Left kidney (tissue), 2 donors: ENCODE results near the gene TMLHE. TPM values are rescaled to one million over a fixed set of nuclear protein-coding genes. Genes with fewer than 3 reads are reported as not detected.
"Not testable (repeated sequence)": the region's sequence is repeated elsewhere in the genome, so short reads cannot be mapped to it uniquely, and the experiment has no call there.

Experiments
- DNase-seq: peaks from one replicate; pipeline ENCODE4 v3.0.0-alpha.2; 2013
- polyA plus RNA-seq: library from polyadenylated mRNA; unstranded; fragments of 120-200 nt; gene quantifications from one replicate; pipeline ENCODE4 v1.2.1, GENCODE V29; 2013; ENCODE audit not compliant: insufficient read length

The TMLHE gene
- polyA plus RNA-seq, 1 donor = 29.1 TPM

DNA sequence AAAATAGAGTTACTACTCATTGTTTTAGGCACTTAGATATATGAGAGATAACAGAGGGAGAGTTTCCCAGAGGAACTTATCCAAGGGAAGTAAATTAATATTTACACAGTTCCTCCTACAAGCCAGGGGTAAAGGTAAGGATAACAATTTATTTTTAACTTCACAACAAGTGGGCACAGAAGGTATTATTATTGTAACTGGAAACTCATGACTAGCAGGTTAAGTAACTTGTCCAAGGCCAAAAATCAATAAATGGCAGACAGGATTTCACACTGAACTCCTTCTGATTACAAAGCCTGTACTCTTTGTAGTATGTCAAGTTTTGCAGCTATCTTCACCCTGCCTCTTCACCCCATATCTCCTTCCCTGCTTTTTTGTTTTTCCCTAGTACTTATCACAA, 107.5 kb downstream of the TMLHE start:
- DNase-seq = no peak

DNA sequence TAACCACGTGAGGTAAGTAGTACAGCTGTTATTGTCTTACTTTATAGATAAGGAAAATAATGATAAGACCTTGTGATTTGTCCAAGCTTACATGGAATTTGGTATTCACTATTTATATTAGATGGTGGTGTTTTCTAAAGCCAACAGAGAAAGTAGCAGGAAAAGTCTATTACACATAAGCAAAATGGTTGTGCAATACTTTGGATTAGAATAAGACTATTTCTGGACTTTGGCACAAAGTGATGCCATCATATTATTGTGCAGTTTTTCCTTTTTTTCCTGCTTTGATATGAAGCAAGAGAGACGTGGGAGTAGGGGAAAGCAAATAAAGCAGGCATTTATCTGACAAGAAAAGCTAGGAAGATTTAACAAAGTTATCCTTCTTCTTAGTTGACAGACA, 117.6 kb downstream of the TMLHE start:
- DNase-seq = not testable (repeated sequence)

DNA sequence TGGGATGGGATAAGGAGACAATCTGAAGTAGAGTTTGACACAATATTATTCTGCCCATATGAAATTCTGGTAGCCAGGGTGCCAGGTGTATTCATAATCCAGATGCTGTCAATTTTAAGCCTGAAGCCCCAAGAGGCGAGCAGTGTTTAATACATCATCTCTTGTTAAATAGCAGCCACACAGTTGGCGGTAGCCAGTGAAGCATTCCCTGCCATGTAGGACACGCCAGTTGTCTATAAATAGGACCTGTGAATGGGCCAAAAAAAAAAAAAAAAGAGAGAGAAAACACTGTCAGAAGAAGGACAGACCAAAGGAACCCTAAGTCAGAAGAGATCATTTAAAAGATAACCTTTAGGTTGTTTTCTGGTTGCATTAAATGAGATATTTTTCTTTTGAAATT, 121.3 kb downstream of the TMLHE start:
- DNase-seq = not testable (repeated sequence)

DNA sequence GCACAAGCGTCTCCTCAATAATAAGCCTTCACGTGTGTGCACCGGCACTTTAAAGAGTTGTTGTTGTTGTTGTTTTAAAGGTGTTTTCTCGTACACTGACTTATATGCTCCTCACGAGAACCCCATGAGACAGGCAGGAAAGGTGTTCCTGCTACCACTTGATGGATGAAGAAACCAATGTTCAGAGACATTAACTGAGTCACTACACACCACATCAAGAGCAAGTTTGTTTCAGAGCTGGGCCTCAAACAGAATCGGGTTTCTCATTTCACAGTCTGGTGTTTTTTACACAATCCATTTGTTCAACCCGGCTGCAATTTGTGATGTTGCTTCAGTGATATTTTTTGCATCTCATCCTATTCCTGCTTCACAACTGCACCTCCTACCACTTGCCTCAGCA, 135.6 kb downstream of the TMLHE start:
- DNase-seq = not testable (repeated sequence)

DNA sequence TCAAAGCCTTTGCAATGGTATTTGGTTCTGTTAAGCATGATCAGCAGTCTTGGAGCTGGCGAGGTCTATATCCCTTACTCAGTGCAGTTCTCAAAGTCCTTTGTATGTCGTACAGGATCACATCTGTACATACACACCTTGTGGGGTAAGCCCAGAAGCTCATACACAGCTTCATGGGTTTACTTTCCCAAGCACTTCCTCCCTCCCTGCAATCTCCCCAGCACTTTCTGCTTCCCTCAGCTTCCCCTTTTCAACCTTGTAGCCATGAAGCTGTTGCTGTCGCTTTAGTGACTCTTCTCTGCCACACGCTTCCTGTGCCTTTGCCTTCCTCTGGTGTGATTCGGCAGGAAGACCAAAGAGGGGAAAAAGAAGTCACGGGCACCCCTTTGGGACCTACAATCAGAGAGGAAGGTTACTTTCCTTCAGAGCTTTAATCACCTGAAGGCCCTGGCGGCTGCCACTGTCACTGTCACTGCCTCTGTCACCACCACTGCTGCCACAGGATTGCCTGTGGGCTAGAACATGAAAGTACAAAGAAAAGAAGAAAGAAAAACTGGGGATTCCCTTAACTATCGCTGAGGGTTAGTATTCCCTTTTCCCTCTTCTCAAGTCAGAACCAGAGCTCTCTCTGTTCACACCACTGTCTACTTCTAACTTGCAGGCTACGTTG, 146.3 kb downstream of the TMLHE start:
- DNase-seq = not testable (repeated sequence)

DNA sequence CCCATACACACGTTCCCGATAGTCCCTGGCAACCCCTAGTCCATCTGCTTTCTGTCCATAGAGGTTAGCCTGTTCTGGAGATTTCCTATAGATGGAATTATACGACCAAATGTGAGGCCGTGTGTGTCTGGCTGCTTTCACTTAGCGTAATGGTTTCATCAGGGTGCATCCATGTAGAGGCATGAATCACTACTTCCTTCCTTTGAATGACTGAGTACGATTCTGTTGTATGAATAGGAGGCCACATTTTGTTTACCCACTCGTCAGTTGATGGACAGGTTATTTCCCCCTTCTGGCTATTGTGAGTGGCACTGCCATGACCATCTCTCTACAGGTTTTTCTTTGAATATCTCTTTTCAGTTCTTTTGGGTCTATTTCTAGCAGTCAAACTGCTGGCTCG, 152.3 kb downstream of the TMLHE start:
- DNase-seq = not testable (repeated sequence)

DNA sequence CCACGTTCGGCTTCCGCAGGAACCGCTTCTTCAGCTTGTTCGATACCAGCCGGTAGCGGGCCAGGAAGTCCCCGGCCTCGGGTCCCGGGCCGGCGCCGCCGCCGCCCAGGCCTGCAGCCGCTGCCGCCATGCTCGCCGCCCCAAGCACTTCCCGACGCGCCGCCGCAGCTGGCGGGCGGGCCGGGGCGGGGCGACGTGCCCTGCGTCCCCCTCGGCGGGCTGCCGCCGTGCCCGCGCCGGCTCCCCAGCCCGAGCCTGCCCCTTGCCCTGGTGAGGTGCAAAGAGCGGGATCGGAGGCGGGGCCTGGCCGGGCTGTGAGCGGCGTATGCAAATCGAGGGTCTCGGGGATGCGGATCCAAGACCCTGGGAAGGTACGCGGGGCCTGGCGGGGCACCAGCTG, 154.3 kb downstream of the TMLHE start, which contains the start of gene F8A3:
Gene F8A3, minus strand, starts transcription at position 150 of the 400 bp plus-strand sequence. Its CDS starts 20 bp downstream, at position 130.
- DNase-seq = not testable (repeated sequence)

DNA sequence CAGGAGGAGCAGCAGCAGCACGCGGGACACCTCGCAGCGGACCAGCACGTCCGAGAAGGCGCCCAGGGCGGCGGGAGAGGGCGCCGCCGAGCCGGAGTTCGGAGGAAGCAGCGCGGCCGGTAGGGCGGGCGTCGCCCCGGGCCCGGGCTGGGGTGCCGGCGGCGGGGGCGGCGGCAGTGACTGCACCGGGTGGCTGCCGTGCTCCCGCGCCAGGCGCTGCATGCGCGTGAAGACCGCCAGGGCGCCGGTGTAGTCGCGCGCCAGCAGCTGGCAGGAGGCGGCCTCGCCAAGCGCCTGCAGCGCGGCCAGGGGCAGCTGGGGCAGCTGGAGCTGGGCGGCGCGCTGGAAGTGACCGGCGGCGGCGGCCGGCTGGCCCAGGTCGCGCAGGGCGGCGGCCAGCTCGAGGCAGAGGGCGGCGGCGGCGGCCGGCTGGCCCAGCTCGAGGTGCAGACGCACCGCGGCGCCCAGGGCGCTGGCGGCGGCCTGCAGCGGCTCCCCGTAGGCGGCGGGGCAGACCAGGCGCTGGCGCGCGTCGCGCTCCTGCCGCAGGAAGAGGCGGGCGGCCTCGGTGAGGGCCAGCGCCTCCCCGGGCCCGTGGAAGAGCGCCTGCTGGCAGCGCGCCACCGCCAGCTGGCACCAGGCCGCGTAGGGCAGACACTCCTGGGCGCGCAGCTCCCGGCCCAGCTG, 154.8 kb downstream of the TMLHE start:
- DNase-seq = not testable (repeated sequence)

DNA sequence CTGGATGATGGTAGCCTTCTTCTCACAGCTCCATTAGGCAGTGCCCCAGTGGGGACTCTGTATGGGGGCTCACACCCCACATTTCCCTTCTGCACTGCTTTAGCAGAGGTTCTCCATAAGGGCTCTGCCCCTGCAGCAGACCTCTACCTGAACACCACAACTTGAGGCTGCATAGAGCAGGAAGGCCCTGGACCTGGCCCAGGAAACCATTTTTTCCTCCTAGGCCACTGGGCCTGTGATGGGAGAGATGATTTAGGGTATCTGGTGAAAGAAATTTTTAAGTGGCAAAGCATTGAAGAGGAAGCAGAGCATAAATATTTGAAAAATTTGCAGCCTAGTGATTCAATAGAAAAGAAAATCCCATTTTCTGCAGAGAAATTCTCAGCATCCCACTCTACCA, 171.7 kb downstream of the TMLHE start:
- DNase-seq = no peak

Other genes starting within 250 kb of the TMLHE start
- not detected for gene F8A2, start 230.9 kb downstream of the TMLHE start, polyA plus RNA-seq
- not detected for gene F8A3, start 154.3 kb downstream of the TMLHE start, polyA plus RNA-seq
- 2.8 TPM for gene SPRY3, start 366 bp downstream of the TMLHE start, polyA plus RNA-seq